Activated CD4-positive, alpha-beta T cell treated with anti-CD3 and anti-CD28 coated beads for 4 hours (primary cell): ENCODE results near the gene CSPG4.

ENCODE experiments used
- DNase-seq, 2 donors: peaks; one replicate each; pipeline ENCODE4 v3.0.0-alpha.2; 2020

CSPG4 gene

GRCh38 chr15:75663931-75664421 is 48.7 kb downstream of the CSPG4 start:
- DNase-seq: no peak

GRCh38 chr15:75662823-75663519 is 49.7 kb downstream of the CSPG4 start:
- no peak for DNase-seq

GRCh38 chr15:75661756-75662140 is 50.9 kb downstream of the CSPG4 start:
- no peak for DNase-seq

- no peak for DNase-seq
Observed at GRCh38 chr15:75661100-75661755, 51.4 kb downstream of the CSPG4 start.

- no peak for DNase-seq
Observed at GRCh38 chr15:75659928-75660645, 52.6 kb downstream of the CSPG4 start.

GRCh38 chr15:75659141-75659771 is 53.4 kb downstream of the CSPG4 start:
- DNase-seq: no peak

- no peak for DNase-seq
Observed at GRCh38 chr15:75656813-75657212, 55.8 kb downstream of the CSPG4 start.

- DNase-seq: no peak
Observed at GRCh38 chr15:75656331-75656730, 56.3 kb downstream of the CSPG4 start.

GRCh38 chr15:75655931-75656330 is 56.7 kb downstream of the CSPG4 start:
- no peak for DNase-seq

GRCh38 chr15:75654201-75654907 is 58.3 kb downstream of the CSPG4 start:
- no peak for DNase-seq

- no peak for DNase-seq
Observed at GRCh38 chr15:75653347-75653913, 59.2 kb downstream of the CSPG4 start.

- no peak for DNase-seq
Observed at GRCh38 chr15:75651810-75652543, 60.7 kb downstream of the CSPG4 start.

- DNase-seq: no peak
Observed at GRCh38 chr15:75650908-75651809, 61.5 kb downstream of the CSPG4 start.

- no peak for DNase-seq
Observed at GRCh38 chr15:75649848-75650247, 62.8 kb downstream of the CSPG4 start.

GRCh38 chr15:75649045-75649761 is 63.4 kb downstream of the CSPG4 start:
- DNase-seq: no peak

GRCh38 chr15:75648156-75649000 is 64.3 kb downstream of the CSPG4 start:
- DNase-seq: no peak

- DNase-seq: peak; percentile 68 to 69
Observed at GRCh38 chr15:75647370-75648155, 65.1 kb downstream of the CSPG4 start, which contains the start of gene SNX33. SNX33 (plus strand) TSS chr15:75647912; CDS start chr15:75649103, 1,191 bp downstream.

GRCh38 chr15:75646944-75647364 is 65.7 kb downstream of the CSPG4 start:
- peak in 1 of 2 donors; percentile 13 for DNase-seq
